ENCODE results near the gene CEBPA. TPM values are rescaled to one million over a fixed set of nuclear protein-coding genes. Genes with fewer than 3 reads are reported as not detected.
A peak's percentile ranks its signal among the peaks of the same experiment; 100 is the strongest.

Gene CEBPA
- total and polyA plus RNA-seq, 7 donors = 5.8 to 50.7 (median 9.8) TPM

- TF ChIP-seq CTCF (IDR thresholded peaks at IDR 0.05) = no peak
- 40 to 49% (median 43%) methylated on average over 16 of the region's 16 CpGs for WGBS, 3 donors
- no peak overlapping the region for H3K4me3 ChIP-seq
- intact Hi-C loops (cut with DNase I) = no loop called here
- peak; percentile 46 to 60 (median 52) for ATAC-seq
- H3K27ac ChIP-seq = no peak overlapping the region
- no peaks in the 10 kb centered on the region for H3K9me3 ChIP-seq
- H3K36me3 ChIP-seq (ENCODE audit: insufficient read depth in 1 of 2, low read depth in 1 of 2) = no peaks in the 10 kb centered on the region
- no peaks in the 10 kb centered on the region for H3K4me1 ChIP-seq
- no peaks in the 10 kb centered on the region for H3K27me3 ChIP-seq (ENCODE audit: insufficient read depth in 3 of 3, low read length in 2 of 3)
- peak in 1 of 2 donors; percentile 58 for DNase-seq
Measured at GRCh38 chr19:33273881-33274662, 28.3 kb downstream of the CEBPA start.

- intact Hi-C loops (cut with DNase I) = no loop called here
- no peak for TF ChIP-seq CTCF (IDR thresholded peaks at IDR 0.05)
- ATAC-seq (peak in 1 of 4 donors; percentile 12), DNase-seq (no peak)
- no peak overlapping the region for H3K4me3 ChIP-seq
- no peaks in the 10 kb centered on the region for H3K36me3 ChIP-seq (ENCODE audit: insufficient read depth in 1 of 2, low read depth in 1 of 2)
- WGBS, 3 donors = 54 to 70% (median 60%) methylated on average over 26 of the region's 26 CpGs
- H3K27ac ChIP-seq = no peak overlapping the region
- no peaks in the 10 kb centered on the region for H3K27me3 ChIP-seq (ENCODE audit: insufficient read depth in 3 of 3, low read length in 2 of 3)
- no peaks in the 10 kb centered on the region for H3K4me1 ChIP-seq
- H3K9me3 ChIP-seq = no peaks in the 10 kb centered on the region
Measured at GRCh38 chr19:33273065-33273736, 29.1 kb downstream of the CEBPA start.

- no peaks in the 10 kb centered on the region for H3K4me1 ChIP-seq
- WGBS, 3 donors = 75 to 86% (median 82%) methylated on average over 12 of the region's 12 CpGs
- no peak for TF ChIP-seq CTCF (IDR thresholded peaks at IDR 0.05)
- H3K9me3 ChIP-seq = no peaks in the 10 kb centered on the region
- no peak overlapping the region for H3K4me3 ChIP-seq
- no peak for DNase-seq
- H3K27ac ChIP-seq = no peak overlapping the region
- intact Hi-C loops (cut with DNase I) = no loop called here
- no peak for ATAC-seq
- H3K36me3 ChIP-seq (ENCODE audit: insufficient read depth in 1 of 2, low read depth in 1 of 2) = no peaks in the 10 kb centered on the region
- H3K27me3 ChIP-seq (ENCODE audit: insufficient read depth in 3 of 3, low read length in 2 of 3) = no peaks in the 10 kb centered on the region
Measured at GRCh38 chr19:33271246-33272021, 30.9 kb downstream of the CEBPA start.

- no peak for TF ChIP-seq CTCF (IDR thresholded peaks at IDR 0.05)
- Histone ChIP-seq H3K27me3 (ENCODE audit: insufficient read depth in 3 of 3, low read length in 2 of 3) (no peaks in the 10 kb centered on the region), H3K27ac (no peak overlapping the region), H3K9me3 (no peaks in the 10 kb centered on the region), H3K4me3 (no peak overlapping the region), H3K36me3 (ENCODE audit: insufficient read depth in 1 of 2, low read depth in 1 of 2) (no peaks in the 10 kb centered on the region), H3K4me1 (no peaks in the 10 kb centered on the region)
- DNase-seq = no peak
- ATAC-seq = no peak
- WGBS, 3 donors = 89 to 95% (median 95%) methylated on average over 1 of the region's 1 CpG
- intact Hi-C loops (cut with DNase I) = no loop called here
Measured at GRCh38 chr19:33270769-33271168, 31.6 kb downstream of the CEBPA start.

Measured in psoas muscle (tissue), 8 donors.